B cell (primary cell): ENCODE results near the gene RAB22A. TPM values are rescaled to one million over a fixed set of nuclear protein-coding genes. Genes with fewer than 3 reads are reported as not detected.

Source experiments
- ATAC-seq: fragments of 200-7000 bp; cut with Tn5 transposase; one replicate; pipeline ENCODE4 v1.10.0; 2021; ENCODE audit warnings: low read depth, mild to moderate bottlenecking, moderate number of reproducible peaks, moderate library complexity
- CTCF ChIA-PET: fragments of 350-600 bp; sonication (Branson Sonifier 250); formaldehyde crosslinking; loops from one replicate; lab custom pipeline; 2021; ENCODE audit warnings: antibody characterized with exemption, inconsistent platforms; lab: Charles Lee
- POLR2A ChIA-PET: fragments of 350-600 bp; sonication (Branson Sonifier 250); formaldehyde crosslinking; loops from one replicate; lab custom pipeline; 2021; ENCODE audit warnings: antibody characterized with exemption; lab: Charles Lee
- DNase-seq: peaks from one replicate; pipeline ENCODE4 v3.0.0; 2013
- H2AFZ ChIP-seq: 2 replicates; pipeline ENCODE4 v1.6.1; 2012; ENCODE audit warnings: mild to moderate bottlenecking, low read depth, low read length; ENCODE audit not compliant: insufficient read depth, poor library complexity, severe bottlenecking
- H3K27ac ChIP-seq, 2 donors: 1 replicate in 1 of 2; 2 replicates in 1 of 2; pipeline ENCODE4 v1.5.1; 2012 to 2013; ENCODE audit warnings: low read length in 2 of 2, mild to moderate bottlenecking in 2 of 2, moderate library complexity in 1 of 2
- H3K27me3 ChIP-seq, 4 experiments: fragments of 200-600 bp in 1 of 4; sonication (generic) in 1 of 4; replicated peaks in 1 of 4; 1 replicate in 2 of 4; 2 replicates in 2 of 4; pipeline versions ENCODE4 v1.6.1 to v1.7.0; 2013 to 2016; ENCODE audit warnings: low read length in 3 of 4, mild to moderate bottlenecking in 2 of 4, mixed read lengths in 1 of 4, moderate library complexity in 1 of 4; ENCODE audit not compliant: insufficient read depth in 4 of 4, control insufficient read depth in 3 of 4; ENCODE audit errors: control extremely low read depth in 1 of 4
- H3K36me3 ChIP-seq, 2 experiments: replicated peaks in 1 of 2; 1 replicate in 1 of 2; 2 replicates in 1 of 2; pipeline versions ENCODE4 v1.6.1 to v1.7.1; 2013; ENCODE audit warnings: low read length in 1 of 2; ENCODE audit not compliant: insufficient read depth in 2 of 2, control insufficient read depth in 1 of 2; ENCODE audit errors: control extremely low read depth in 1 of 2, extremely low read depth in 1 of 2
- H3K4me1 ChIP-seq, 2 donors: fragments of 200-600 bp in 1 of 2; sonication (generic) in 1 of 2; 1 replicate in 1 of 2; 2 replicates in 1 of 2; pipeline versions ENCODE4 v1.5.1 to v1.6.1; 2013 to 2017; ENCODE audit warnings: low read length in 2 of 2; ENCODE audit not compliant: control insufficient read depth in 2 of 2, insufficient read depth in 2 of 2
- H3K4me2 ChIP-seq: replicated peaks from 2 replicates; pipeline ENCODE3; 2012; ENCODE audit warnings: mild to moderate bottlenecking, low read depth, low read length; ENCODE audit not compliant: poor library complexity, severe bottlenecking
- H3K4me3 ChIP-seq, 5 experiments: fragments of 200-600 bp in 1 of 5; sonication (generic) in 1 of 5; 1 replicate in 3 of 5; 2 replicates in 2 of 5; pipeline versions ENCODE4 v1.5.1 to v1.7.0; 2011 to 2016; ENCODE audit warnings: low read length in 4 of 5, mild to moderate bottlenecking in 4 of 5, low read depth in 2 of 5, control low read depth in 1 of 5, moderate library complexity in 1 of 5; ENCODE audit not compliant: insufficient read depth in 1 of 5; ENCODE audit errors: control extremely low read depth in 1 of 5, extremely low read depth in 1 of 5
- H3K79me2 ChIP-seq: fragments of 200-600 bp; sonication (generic); one replicate; pipeline ENCODE4 v1.6.0; 2016; ENCODE audit warnings: low read length; ENCODE audit not compliant: control insufficient read depth, insufficient read depth
- H3K9ac ChIP-seq: fragments of 200-600 bp; sonication (generic); 2 replicates; pipeline ENCODE4 v1.6.1; 2017; ENCODE audit warnings: mild to moderate bottlenecking, low read length, moderate library complexity
- H3K9me3 ChIP-seq, 3 donors: one replicate each; pipeline versions ENCODE4 v1.6.1 to v1.7.1; 2013; ENCODE audit warnings: low read length in 2 of 3; ENCODE audit not compliant: control insufficient read depth in 2 of 3, insufficient read depth in 1 of 3; ENCODE audit errors: control extremely low read depth in 1 of 3
- H4K20me1 ChIP-seq: 2 replicates; pipeline ENCODE4 v1.6.0; 2012; ENCODE audit warnings: mild to moderate bottlenecking, low read length; ENCODE audit not compliant: insufficient read depth, control insufficient read depth, poor library complexity, severe bottlenecking
- H3K27ac Mint-ChIP-seq: one replicate; pipeline ENCODE4 v1.8.0; 2021; ENCODE audit warnings: mixed read lengths
- H3K27me3 Mint-ChIP-seq: one replicate; pipeline ENCODE4 v1.8.0; 2021; ENCODE audit warnings: mixed read lengths
- H3K4me1 Mint-ChIP-seq: one replicate; pipeline ENCODE4 v1.8.0; 2021; ENCODE audit warnings: mixed read lengths
- H3K4me3 Mint-ChIP-seq: one replicate; pipeline ENCODE4 v1.8.0; 2021; ENCODE audit warnings: mixed read lengths
- H3K9me3 Mint-ChIP-seq: one replicate; pipeline ENCODE4 v1.8.0; 2022; ENCODE audit warnings: mixed read lengths; ENCODE audit not compliant: insufficient read depth
- EZH2 ChIP-seq: IDR thresholded peaks from 2 replicates; pipeline ENCODE4 v1.6.1; 2012; ENCODE audit warnings: borderline replicate concordance, low read depth, mild to moderate bottlenecking, moderate library complexity, low read length; ENCODE audit not compliant: insufficient read depth, poor library complexity, severe bottlenecking
- WGBS: methylation state at CpG from one replicate; pipeline ENCODE4 v1.1.5; 2013; ENCODE audit warnings: missing lambda C conversion rate; ENCODE audit not compliant: insufficient coverage; 5-methylcytosine and 5-hydroxymethylcytosine counted together
- intact Hi-C: fragments of 100-400 bp; cut with micrococcal nuclease; formaldehyde crosslinking; loops from one replicate; pipeline ENCODE4 v1.10.0; 2022
- polyA plus RNA-seq: library from polyadenylated mRNA; depleted of rRNA; stranded (reverse); fragments of >200 nt; gene quantifications from 2 replicates; pipeline ENCODE4 v1.2.3, GENCODE V29; 2012
- total RNA-seq, 2 donors: library from RNA; stranded (reverse); fragments of 120-200 nt in 1 of 2; gene quantifications; 1 replicate in 1 of 2; 2 replicates in 1 of 2; pipeline versions ENCODE4 v1.2.3 to v1.2.4, GENCODE V29; 2013 to 2022
- TF ChIP-seq, protein P1 (sequence below): fragments of 200-600 bp; IDR thresholded peaks from one replicate; pipeline ENCODE4 v1.8.0; 2022; ENCODE audit warnings: antibody characterized with exemption, mild to moderate bottlenecking

RAB22A gene
- total and polyA plus RNA-seq, 2 donors (not counting 1 experiment from before 2014, with no cell fraction given), result 7.5 to 21.1 TPM

DNA sequence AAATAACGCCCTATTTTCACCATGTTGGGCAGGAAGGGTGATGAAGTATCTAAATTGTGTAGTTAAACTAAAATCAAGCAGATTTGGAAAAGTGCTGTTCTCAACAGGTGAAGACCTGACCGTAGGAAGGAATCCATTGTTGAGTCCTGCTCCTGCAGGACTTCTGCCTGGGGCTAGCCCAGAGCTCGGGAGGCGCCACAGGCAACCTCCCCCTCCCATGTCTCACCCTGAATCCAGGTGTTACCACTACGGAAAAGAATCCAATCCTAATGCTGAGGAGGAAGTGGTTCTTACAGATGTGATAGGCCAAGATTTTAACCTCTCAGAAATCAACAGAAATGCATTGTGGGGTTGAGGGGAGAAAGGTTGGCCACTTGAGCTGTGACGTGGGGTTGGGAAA, 30.2 kb downstream of the RAB22A start:
- no peaks in the 10 kb centered on the region for H3K9me3 ChIP-seq

DNA sequence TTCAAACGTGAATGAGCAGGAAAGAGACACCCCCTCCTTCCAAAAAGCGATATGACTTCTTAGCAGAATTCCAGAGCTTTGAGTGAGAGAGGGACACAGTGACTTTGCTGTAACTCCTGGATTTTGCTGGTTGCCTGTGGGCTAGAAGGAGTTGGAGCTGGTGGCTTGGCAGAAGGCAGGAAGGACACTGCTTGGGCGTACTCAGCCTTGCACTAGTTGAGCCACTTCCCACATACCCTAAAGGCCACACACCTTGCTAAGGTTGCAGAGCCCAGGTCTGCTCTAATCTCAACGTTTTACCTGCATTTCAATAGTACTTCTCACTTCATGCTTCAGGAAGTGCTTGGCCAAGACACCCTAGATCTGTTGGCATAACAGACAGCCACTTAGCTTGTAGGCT, 30.6 kb downstream of the RAB22A start:
- H3K9ac ChIP-seq, result no peak overlapping the region
- Mint-ChIP-seq H3K4me1 (peaks cover 5% of the 10 kb centered on the region), H3K4me3 (no peak overlapping the region), H3K27ac (no peak overlapping the region), H3K9me3 (no peaks in the 10 kb centered on the region), H3K27me3 (no peaks in the 10 kb centered on the region)
- H3K36me3 ChIP-seq, result peaks cover under 1 to 13% of the 10 kb centered on the region in 2 experiments
- H3K4me1 ChIP-seq, result no peaks in the 10 kb centered on the region
- H3K79me2 ChIP-seq, result peaks cover 34% of the 10 kb centered on the region
- no peak overlapping the region for H3K27ac ChIP-seq
- POLR2A ChIA-PET, result no interaction called here
- no peak overlapping the region for H3K4me3 ChIP-seq
- peaks cover 49% of the 10 kb centered on the region for H4K20me1 ChIP-seq
- intact Hi-C loops, result no loop called here
- WGBS, result 93% methylated on average over 2 of the region's 4 CpGs
- H3K9me3 ChIP-seq, result no peaks in the 10 kb centered on the region
- H3K27me3 ChIP-seq, result no peaks in the 10 kb centered on the region
- ATAC-seq, result no peak
- no peak overlapping the region for H3K4me2 ChIP-seq
- no peak for DNase-seq
- CTCF ChIA-PET, result no interaction called here
- TF ChIP-seq EZH2, result no peak
- TF ChIP-seq, protein P1, sequence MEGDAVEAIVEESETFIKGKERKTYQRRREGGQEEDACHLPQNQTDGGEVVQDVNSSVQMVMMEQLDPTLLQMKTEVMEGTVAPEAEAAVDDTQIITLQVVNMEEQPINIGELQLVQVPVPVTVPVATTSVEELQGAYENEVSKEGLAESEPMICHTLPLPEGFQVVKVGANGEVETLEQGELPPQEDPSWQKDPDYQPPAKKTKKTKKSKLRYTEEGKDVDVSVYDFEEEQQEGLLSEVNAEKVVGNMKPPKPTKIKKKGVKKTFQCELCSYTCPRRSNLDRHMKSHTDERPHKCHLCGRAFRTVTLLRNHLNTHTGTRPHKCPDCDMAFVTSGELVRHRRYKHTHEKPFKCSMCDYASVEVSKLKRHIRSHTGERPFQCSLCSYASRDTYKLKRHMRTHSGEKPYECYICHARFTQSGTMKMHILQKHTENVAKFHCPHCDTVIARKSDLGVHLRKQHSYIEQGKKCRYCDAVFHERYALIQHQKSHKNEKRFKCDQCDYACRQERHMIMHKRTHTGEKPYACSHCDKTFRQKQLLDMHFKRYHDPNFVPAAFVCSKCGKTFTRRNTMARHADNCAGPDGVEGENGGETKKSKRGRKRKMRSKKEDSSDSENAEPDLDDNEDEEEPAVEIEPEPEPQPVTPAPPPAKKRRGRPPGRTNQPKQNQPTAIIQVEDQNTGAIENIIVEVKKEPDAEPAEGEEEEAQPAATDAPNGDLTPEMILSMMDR, result no peak
- H2AFZ ChIP-seq, result no peak overlapping the region

More for the DNA sequence above, 30.2 kb downstream of the RAB22A start:
- ATAC-seq (no peak), DNase-seq (no peak)
- peaks cover 5% of the 10 kb centered on the region for H3K4me1 Mint-ChIP-seq
- CTCF ChIA-PET, result no interaction called here
- peaks cover 2 to 9% of the 10 kb centered on the region in 2 experiments for H3K36me3 ChIP-seq
- H4K20me1 ChIP-seq, result peaks cover 53% of the 10 kb centered on the region
- H3K4me3 Mint-ChIP-seq, result no peak overlapping the region
- no peak for TF ChIP-seq EZH2
- TF ChIP-seq, protein P1, result no peak
- intact Hi-C loops, result no loop called here
- no peak overlapping the region for H3K4me2 ChIP-seq
- H3K27ac ChIP-seq, result no peak overlapping the region
- WGBS, result 97% methylated on average over 2 of the region's 6 CpGs
- POLR2A ChIA-PET, result no interaction called here
- H3K79me2 ChIP-seq, result peaks cover 38% of the 10 kb centered on the region
- no peak overlapping the region for H3K27ac Mint-ChIP-seq
- H3K27me3 Mint-ChIP-seq, result no peaks in the 10 kb centered on the region
- no peaks in the 10 kb centered on the region for H3K4me1 ChIP-seq
- no peaks in the 10 kb centered on the region for H3K9me3 Mint-ChIP-seq
- H3K27me3 ChIP-seq, result no peaks in the 10 kb centered on the region
- H2AFZ ChIP-seq, result no peak overlapping the region
- H3K4me3 ChIP-seq, result no peak overlapping the region
- H3K9ac ChIP-seq, result no peak overlapping the region
